IPS-18c (cell line): ENCODE results near the gene TTC34.
"Not testable (repeated sequence)": the region's sequence is repeated elsewhere in the genome, so short reads cannot be mapped to it uniquely, and the experiment has no call there.

Source experiments
- H3K4me3 ChIP-seq: 2 replicates; pipeline ENCODE4 v1.7.0; 2013; ENCODE audit warnings: low read depth, mild to moderate bottlenecking, low read length, moderate library complexity; ENCODE audit not compliant: insufficient read depth
- H3K9me3 ChIP-seq: one replicate; pipeline ENCODE4 v1.6.1; 2013; ENCODE audit warnings: mild to moderate bottlenecking, low read length, moderate library complexity; ENCODE audit not compliant: control insufficient read depth, insufficient read depth

The TTC34 gene

DNA sequence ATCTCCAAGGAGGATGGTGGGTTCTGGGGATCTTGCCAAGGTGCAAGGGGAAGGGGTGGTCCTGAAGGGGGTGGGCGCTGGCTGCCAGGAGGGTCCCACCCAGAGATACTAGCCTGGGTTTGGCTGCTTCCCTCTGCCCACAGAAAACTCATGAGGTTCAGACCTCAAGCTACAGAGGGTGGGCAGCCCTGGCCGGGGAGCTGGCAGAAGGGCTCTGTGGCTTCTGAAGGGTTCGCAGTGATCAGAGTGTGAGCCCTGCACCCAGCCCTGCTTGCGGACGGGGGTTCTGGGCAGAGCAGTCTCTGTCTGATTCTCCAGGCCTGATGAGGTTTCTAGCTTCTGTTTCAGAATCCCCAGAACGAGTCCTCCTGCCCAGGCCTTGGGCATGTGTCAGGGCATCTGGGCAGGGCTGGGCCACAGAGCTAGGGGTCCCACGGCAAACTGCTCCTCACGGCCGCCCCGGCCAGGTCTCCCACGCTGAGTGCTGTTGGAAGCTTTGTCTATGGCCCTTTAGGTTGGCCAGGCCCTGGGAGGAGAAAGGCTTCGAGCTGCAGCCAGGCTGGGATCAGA, 168.0 kb downstream of the TTC34 start:
- Histone ChIP-seq H3K4me3 (no peak overlapping the region), H3K9me3 (peaks cover 8% of the 10 kb centered on the region)

DNA sequence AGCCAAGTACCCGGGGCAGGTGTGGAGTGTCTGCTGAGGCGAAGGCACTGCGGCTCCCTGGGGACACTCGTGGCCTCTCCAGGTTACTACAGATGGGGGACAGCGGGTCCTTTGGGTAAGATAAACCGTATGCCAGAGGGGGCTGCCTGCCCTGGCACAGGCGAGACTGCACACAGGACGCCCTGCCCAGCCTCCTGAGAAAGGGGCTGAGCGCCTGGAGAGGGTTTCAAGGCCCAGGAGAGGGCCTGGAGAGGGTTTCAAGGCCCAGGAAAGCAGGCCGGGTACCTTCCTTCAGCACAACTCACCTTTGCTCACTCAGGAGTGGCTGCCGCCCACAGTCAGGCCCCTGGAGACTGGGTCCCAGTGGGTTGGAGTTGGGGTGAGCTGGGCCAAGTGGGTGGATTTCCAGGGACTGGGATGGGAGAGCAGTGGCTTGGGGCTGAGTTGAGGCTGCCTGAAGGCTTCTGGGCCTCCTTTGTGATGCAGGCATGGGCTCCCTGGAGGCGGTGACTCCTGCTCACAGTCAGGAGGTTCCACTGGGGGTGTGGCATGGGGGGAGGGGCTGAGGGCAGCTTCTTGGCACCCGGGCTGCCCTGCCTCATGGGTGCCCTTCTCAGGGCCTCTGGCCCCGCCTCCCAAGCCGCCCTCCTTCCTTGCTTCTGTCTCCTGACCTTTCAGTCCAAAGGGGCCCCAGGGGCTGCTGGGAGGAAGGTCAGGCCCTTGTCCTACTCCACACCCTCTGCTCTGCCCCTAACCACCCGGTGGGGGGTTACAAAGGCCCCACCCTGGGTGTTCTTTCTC, 168.7 kb downstream of the TTC34 start, which contains the start of gene MMEL1:
TSS of gene MMEL1 (minus strand) at position 456 of the 801 bp plus-strand sequence. CDS start 3,532 bp downstream, outside the sequence.
- H3K4me3 ChIP-seq = peak within 1 kb of the TSS; percentile 24; the same call in 1 of the 2 replicates
- peaks cover 8% of the 10 kb centered on the region for H3K9me3 ChIP-seq

DNA sequence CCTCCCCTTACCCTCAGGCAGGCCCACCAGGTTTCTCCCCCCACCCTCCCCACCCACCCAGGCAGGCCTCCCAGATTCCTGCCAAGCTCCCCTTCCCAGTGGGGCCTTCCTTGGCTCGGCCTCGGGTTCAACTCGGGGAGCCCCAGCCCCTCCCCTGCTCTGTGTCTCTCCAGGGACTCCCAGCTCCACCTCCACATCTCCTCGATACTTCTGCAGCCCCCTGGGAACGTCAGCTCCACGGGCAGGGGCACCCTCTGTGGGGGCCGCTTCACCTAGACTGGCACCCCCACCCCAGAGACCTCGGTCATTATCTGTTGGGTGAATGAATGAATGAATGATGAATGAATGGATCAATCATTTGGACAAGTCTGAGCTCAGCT, 169.5 kb downstream of the TTC34 start:
- peaks cover 8% of the 10 kb centered on the region for H3K9me3 ChIP-seq
- H3K4me3 ChIP-seq = no peak overlapping the region

DNA sequence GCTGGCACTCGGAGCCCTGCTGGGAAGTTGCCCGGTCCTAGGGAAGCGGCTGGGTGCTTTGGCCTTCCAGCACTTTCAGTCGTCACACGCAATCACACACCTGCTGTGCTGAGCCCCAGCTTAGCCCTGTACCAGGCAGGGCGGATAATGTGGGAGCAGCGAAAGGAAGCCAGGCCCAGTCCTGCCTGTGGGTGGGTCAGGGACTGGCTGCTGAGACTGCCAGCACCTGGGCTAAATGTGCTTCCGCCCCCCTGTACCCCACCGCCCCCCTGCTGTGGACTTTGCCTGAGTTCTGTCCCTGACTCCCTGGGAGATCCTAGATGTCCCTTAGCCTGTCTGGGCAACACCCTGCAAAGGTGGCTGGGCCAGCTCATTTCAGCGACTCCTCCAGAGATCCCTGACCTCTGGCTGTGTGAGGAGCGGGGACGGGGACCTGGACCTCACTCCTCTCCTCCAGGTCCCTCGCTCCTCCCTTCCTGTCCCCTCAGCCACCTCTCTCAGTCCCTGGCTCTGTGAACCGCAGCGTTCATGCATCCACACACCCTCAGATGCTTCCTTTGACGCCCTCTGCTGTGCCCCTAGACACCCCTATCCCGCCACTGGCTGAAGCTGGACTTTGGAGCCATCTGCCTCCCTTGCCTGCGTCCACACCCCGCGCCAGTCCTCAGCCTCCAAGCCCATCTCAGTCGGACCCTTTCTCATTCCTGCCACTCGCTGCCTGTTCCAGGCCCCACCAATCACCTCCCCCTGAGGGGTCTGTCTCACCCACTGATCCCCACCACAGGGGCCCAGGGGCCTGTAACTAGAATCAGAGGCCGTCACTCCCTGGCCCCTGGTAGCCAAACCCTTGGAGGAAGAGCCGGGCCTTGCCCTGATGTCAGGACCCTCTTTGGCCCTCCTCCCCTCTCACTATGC, 170.1 kb downstream of the TTC34 start:
- peaks cover 2% of the 10 kb centered on the region for H3K9me3 ChIP-seq
- no peak overlapping the region for H3K4me3 ChIP-seq

DNA sequence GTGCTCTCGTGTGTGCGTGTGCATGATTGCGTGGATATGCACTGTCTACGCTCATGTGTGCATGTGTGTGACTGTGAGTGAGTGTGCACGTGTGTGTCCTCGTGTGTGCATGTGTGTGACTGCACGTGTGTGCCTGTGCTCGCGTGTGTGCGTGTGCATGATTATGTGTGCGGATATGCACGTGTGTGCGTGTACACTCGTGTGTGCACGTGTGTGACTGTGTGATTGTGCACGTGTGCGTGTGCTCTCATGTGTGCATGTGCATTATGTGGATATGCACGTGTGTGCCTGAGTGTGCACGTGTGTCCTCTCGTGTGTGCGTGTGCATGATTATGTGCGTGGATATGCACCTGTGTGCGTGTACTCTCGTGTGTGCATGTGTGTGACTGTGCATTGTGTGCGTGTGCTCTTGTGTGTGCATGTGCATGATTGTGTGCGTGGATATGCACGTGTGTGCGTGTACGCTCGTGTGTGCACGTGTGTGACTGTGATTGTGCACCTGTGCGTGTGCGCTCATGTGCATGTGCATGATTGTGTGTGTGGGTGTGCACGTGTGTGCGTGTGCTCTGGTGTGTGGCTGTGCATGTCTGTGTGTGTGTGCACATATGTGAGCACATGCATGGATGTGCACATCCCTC, 170.9 kb downstream of the TTC34 start:
- Histone ChIP-seq H3K4me3 (peak overlapping the region; percentile 17; the same call in 1 of the 2 replicates), H3K9me3 (peaks cover 2% of the 10 kb centered on the region)

DNA sequence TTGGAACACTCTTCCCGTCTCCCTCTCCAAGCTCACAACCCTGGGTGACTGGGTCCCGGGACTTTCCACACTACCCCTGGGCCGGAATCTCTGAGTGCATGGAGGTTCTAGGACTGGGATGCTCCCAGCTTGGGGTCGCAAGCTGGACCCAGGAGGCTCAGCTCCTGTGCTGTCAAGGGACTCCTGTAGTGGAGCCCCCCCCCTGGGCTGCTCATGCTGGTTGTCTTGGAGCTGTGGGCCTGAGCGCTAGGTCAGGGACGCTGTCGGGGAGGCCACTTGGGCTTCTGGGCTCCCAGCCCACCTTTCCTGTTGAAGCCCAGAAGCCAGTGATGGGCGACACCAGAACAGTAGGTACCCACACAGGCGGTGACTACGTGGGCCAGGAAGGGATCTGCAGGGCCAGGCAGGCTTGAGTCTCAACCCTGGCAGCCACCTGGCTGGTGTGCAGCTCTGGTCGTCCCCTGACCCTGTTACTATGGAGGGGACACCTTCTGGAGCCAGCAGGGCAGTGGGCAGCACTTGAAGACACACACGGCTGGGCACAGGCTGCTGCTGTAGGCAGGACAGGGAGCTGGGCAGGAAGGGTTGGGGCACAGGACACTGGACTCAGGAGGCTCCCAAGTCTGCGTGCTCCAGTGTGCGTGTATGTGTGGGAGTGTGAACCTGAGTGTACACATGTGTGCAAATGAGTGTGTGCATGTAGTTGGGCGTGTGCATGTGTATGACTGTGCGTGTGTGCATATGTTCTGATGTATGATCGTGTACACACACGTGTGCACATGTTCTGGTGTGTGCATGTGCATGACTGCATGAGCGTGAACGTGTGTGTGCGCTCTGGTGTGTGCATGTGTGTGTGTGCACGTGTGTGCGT, 171.6 kb downstream of the TTC34 start:
- Histone ChIP-seq H3K4me3 (peak overlapping the region; percentile 43), H3K9me3 (peaks cover 2% of the 10 kb centered on the region)

DNA sequence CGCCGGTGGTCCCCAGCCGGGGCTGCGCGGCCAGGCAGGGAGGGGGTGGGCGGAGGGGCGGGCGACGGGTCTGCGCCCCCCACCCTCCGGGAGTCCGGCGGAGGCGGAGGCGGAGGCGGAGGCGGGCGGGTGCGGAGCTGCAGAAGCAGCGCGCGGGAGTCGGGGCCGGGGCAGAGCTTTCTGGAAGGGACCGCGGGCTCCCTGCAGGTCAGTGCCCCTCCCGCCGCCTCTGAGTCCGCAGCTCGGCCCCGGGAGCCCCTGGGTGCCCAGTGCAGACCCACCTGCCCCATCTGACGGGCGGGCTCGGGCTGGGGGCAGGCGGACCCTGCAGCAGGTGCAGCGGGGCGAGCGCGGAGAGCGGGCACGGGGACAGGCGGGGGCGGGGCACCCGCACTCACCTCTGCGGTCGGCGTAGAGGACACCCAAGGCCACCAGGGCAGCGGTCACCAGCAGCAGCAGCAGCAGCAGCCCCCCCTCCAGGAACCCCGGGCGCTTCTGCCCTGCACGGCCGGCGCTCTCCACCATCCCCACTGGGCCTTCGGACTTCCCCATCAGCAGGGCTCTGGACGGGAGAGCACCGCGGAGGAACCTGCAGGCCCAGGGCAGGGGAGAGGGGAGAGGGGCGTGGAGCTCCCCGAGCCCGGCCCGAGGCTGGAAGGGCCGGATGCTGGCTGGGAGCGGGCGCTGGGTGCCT, 172.4 kb downstream of the TTC34 start:
- Histone ChIP-seq H3K9me3 (peaks cover 2% of the 10 kb centered on the region), H3K4me3 (peak overlapping the region; percentile 43)

DNA sequence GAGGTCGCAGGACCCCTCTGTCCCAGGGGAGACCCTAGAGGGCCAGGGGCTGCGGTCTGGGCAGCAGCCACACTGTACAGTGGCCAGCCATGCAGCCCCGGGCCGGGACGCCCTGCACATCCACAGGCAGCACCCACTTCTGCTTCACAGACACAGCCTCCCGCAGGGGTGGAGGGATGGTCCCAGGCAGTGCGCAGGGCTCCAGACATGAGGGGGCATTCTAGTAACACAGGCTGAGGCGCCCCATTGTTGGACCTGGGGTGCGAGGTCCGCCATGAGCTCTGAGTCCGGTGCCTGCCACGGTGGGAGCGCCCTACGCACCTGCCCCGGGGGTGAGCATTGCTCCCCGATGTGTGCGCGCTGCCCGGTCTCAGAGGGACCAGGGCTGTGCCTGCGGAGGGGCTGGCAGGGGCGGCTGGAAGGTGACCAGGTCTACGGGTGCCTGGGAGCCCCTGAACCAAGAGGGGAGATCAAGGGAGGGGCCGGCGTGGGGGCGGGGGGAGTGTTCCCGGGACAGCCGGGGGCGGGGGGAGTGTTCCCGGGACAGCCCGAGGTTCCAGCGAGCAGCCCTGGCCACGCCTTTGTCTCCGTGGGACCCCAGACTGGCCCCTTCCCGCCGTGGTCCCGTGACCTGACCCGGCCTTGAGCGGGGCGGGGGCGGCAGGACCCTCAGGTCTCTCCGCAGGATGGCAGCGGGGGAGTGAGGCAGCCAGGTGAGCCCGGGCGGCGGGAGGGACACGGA, 173.1 kb downstream of the TTC34 start:
- Histone ChIP-seq H3K9me3 (peaks cover 2% of the 10 kb centered on the region), H3K4me3 (peak overlapping the region; percentile 43)

DNA sequence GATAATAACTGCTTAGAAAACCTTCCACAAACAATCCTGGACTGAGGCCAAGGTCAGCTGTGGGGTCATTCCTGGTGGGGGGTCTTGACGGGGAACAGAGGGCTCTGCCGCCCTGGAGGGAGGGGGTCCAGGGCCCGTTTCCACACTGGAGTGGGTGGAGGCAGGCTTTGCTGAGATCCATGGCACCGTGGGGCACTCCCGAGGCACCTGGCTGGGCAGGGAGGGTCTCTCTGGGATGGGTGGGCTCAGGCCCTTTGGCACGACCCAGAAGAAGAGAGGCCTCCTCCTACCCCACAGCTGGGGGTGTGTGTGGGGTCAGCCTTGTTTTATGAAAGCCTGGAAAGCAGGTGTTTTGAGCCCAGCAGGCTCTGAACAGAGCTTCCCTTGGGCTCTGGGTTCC, 173.7 kb downstream of the TTC34 start:
- no peak overlapping the region for H3K4me3 ChIP-seq
- H3K9me3 ChIP-seq = no peaks in the 10 kb centered on the region

DNA sequence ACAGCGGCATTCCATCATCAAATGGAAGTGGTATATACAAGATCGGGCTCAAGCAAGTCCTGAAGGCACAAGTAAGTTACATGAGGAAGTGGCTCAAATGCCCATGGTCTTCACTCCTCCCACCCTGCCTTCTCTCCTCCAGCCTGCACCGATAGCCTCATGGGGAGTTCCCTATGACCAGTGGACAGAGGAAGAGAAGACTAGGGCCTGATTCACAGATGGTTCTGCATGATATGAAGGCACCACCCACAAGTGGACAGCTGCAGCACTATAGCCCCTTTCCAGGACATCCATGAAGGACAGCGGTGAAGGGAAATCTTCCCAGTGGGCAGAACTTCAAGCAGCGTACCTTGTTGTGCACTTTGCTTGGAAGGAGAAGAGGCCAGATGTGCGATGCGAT, 175.7 kb downstream of the TTC34 start:
- not testable (repeated sequence) for H3K9me3 ChIP-seq

DNA sequence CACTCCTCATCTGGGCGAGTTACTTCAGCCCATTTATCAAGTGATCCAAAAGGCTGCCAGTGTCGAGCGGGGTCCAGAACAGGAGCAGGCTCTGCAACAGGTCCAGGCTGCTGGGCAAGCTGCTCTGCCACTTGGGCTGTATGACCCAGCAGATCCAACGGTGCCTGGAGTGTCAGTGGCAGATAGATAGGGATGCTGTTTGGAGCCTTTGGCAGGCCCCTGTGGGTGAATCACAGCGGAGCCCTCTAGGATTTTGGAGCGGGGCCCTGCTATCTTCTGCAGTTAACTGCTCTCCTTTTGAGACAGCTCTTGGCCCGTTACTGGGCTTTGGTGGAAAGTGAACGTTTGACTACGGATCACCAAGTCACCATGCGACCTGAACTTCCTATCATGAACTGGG, 176.2 kb downstream of the TTC34 start:
- H3K4me3 ChIP-seq = no peak overlapping the region

More for the DNA sequence above, 175.7 kb downstream of the TTC34 start:
- not testable (repeated sequence) for H3K4me3 ChIP-seq

DNA sequence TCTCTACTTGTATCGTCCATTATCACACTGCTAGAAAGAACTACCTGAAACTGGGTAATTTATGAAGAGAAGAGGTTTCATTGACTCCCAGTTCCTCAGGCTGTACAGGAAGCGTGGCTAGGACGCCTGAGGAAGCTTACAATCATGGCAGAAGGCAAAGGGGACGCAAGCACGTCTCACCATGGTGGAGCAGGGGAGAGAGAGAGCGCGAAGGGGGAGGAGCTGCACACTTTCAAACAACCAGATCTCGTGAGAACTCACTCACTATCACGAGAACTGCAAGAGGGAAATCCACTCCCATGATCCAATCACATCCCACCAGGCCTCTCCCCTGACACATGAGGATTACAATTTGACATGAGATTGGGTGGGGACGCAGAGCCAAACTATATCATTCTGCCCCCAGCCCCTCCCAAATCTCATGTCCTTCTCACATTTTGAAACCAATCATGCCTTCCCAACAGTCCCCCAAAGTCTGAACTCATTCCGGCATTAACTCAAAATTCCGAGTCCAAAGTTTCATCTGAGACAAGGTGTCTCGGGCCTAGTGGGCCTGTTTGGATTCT, 176.7 kb downstream of the TTC34 start:
- H3K9me3 ChIP-seq = no peaks in the 10 kb centered on the region

More for the DNA sequence above, 176.2 kb downstream of the TTC34 start:
- H3K9me3 ChIP-seq = no peaks in the 10 kb centered on the region

DNA sequence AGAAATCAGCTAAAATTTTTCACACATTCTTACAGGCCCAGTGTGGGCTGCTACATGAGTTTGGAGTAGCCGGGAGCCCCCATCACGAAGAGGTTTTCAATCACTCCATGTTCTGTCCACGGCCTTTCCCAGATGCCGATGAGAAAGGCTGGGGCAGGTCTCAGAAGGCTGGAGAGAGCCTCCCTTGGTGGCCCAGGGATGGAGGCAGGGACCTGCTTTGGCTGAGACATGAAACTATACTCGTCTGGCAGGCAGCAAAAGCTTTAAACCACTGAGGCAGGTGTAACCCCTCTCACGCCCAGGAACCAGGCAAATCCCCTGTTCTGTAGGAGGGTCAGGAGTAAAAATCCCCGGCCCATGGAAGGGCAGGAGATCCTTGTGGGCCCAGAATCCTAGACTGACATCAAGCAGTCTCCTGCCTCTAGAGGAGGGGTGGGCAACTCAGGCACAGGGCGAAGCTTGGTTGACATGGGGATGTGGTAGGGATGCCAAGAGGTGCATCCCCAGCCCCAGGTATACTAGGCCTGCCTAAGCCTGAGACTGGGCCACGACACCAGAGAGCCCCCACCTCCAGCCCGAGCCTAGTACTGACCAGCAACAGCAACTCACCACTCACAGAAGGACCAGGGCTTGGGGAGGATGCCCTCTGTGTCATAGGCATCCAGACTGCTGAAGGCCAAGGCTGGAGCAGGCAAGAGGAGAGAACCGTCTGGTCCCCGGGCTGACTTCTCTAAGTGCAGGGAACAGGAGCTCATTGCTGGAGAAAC, 177.7 kb downstream of the TTC34 start:
- no peaks in the 10 kb centered on the region for H3K9me3 ChIP-seq
- H3K4me3 ChIP-seq = no peak overlapping the region

More for the DNA sequence above, 176.7 kb downstream of the TTC34 start:
- no peak overlapping the region for H3K4me3 ChIP-seq

DNA sequence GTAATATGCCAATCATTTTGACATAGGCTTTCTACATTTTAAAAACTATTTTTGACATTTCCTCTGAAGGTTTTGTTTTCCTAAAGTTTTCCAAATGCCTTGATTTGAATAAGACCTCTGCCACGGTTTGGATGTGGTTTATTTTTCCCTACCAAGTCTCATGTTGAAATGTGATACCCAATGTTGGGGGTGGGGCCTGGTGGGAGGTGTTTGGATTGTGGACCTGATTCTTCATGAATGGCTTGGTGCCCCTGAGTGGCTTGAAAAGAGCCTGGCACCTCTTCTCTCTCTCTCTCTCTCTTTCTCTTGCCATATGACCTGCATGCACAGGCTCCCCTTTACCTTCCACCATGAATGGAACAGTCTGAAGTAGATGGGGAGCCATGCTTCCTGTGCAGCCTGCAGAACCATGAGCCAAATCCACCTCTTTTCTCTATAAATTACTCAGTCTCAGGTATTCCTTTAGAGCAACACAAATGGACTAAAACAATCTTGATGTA, 183.5 kb downstream of the TTC34 start:
- Histone ChIP-seq H3K4me3 (no peak overlapping the region), H3K9me3 (peaks cover 2% of the 10 kb centered on the region)
